ENCODE measurements around the gene FAM222A.

The FAM222A gene

GRCh38 chr12:109731806-109732205 lies 18.2 kb downstream of the FAM222A start:
- Histone ChIP-seq H3F3A (ENCODE audit: insufficient read depth, low read length) (no peaks in the 10 kb centered on the region), H3K79me2 (ENCODE audit: low read length) (no peaks in the 10 kb centered on the region), H3K27me3 (replicated peaks; ENCODE audit: insufficient read depth, low read length) (no peaks in the 10 kb centered on the region), H3K9me2 (replicated peaks; ENCODE audit: insufficient read depth, low read length) (no peaks in the 10 kb centered on the region), H3K9ac (ENCODE audit: low read length) (no peak overlapping the region), H3K4me1 (ENCODE audit: low read length) (no peaks in the 10 kb centered on the region), H3K9me3 (replicated peaks; ENCODE audit: insufficient read depth, low read length) (no peaks in the 10 kb centered on the region), H3K36me3 (replicated peaks; ENCODE audit: insufficient read depth, low read length) (no peaks in the 10 kb centered on the region), H2AFZ (ENCODE audit: low read length) (no peak overlapping the region), H3K4me2 (ENCODE audit: low read depth, low read length) (no peak overlapping the region), H4K20me1 (ENCODE audit: insufficient read depth, low read length) (no peaks in the 10 kb centered on the region), H3K4me3 (ENCODE audit: low read length) (no peak overlapping the region), H3K27ac (ENCODE audit: low read length) (no peak overlapping the region)
- no peak for DNase-seq
- TF ChIP-seq EZH2phosphoT487 (IDR thresholded peaks at IDR 0.05; ENCODE audit: low read length) (no peak), CTCF (IDR thresholded peaks at IDR 0.05; ENCODE audit: low read length) (no peak), EZH2 (optimal IDR thresholded peaks at IDR 0.05; ENCODE audit: low read depth, low read length) (no peak)

- Histone ChIP-seq H3K4me3 (ENCODE audit: low read length) (no peak overlapping the region), H3K27ac (ENCODE audit: low read length) (no peak overlapping the region), H3K4me2 (ENCODE audit: low read depth, low read length) (no peak overlapping the region), H3K9me3 (replicated peaks; ENCODE audit: insufficient read depth, low read length) (no peaks in the 10 kb centered on the region), H3K4me1 (ENCODE audit: low read length) (no peaks in the 10 kb centered on the region), H3K9me2 (replicated peaks; ENCODE audit: insufficient read depth, low read length) (no peaks in the 10 kb centered on the region), H3K79me2 (ENCODE audit: low read length) (no peaks in the 10 kb centered on the region), H3K9ac (ENCODE audit: low read length) (no peak overlapping the region), H4K20me1 (ENCODE audit: insufficient read depth, low read length) (no peaks in the 10 kb centered on the region), H3K36me3 (replicated peaks; ENCODE audit: insufficient read depth, low read length) (no peaks in the 10 kb centered on the region), H3F3A (ENCODE audit: insufficient read depth, low read length) (no peaks in the 10 kb centered on the region), H3K27me3 (replicated peaks; ENCODE audit: insufficient read depth, low read length) (no peaks in the 10 kb centered on the region), H2AFZ (ENCODE audit: low read length) (no peak overlapping the region)
- no peak for TF ChIP-seq EZH2phosphoT487 (IDR thresholded peaks at IDR 0.05; ENCODE audit: low read length)
- no peak for TF ChIP-seq EZH2 (optimal IDR thresholded peaks at IDR 0.05; ENCODE audit: low read depth, low read length)
- TF ChIP-seq CTCF (IDR thresholded peaks at IDR 0.05; ENCODE audit: low read length) = no peak
- DNase-seq = no peak
Measured at GRCh38 chr12:109732321-109733305, 19.0 kb downstream of the FAM222A start.

- no peak for DNase-seq
Measured at GRCh38 chr12:109734219-109735000, 20.8 kb downstream of the FAM222A start.

More at GRCh38 chr12:109734219-109735000, 20.8 kb downstream of the FAM222A start:
- no peaks in the 10 kb centered on the region for H3F3A ChIP-seq (ENCODE audit: insufficient read depth, low read length)
- H3K4me3 ChIP-seq (ENCODE audit: low read length) = no peak overlapping the region
- no peak overlapping the region for H3K27ac ChIP-seq (ENCODE audit: low read length)
- no peaks in the 10 kb centered on the region for H3K9me3 ChIP-seq (replicated peaks; ENCODE audit: insufficient read depth, low read length)
- no peak overlapping the region for H3K9ac ChIP-seq (ENCODE audit: low read length)
- H4K20me1 ChIP-seq (ENCODE audit: insufficient read depth, low read length) = no peaks in the 10 kb centered on the region
- no peaks in the 10 kb centered on the region for H3K4me1 ChIP-seq (ENCODE audit: low read length)
- H2AFZ ChIP-seq (ENCODE audit: low read length) = no peak overlapping the region
- no peaks in the 10 kb centered on the region for H3K36me3 ChIP-seq (replicated peaks; ENCODE audit: insufficient read depth, low read length)
- no peak overlapping the region for H3K4me2 ChIP-seq (ENCODE audit: low read depth, low read length)
- no peaks in the 10 kb centered on the region for H3K79me2 ChIP-seq (ENCODE audit: low read length)
- H3K9me2 ChIP-seq (replicated peaks; ENCODE audit: insufficient read depth, low read length) = no peaks in the 10 kb centered on the region
- TF ChIP-seq EZH2 (optimal IDR thresholded peaks at IDR 0.05; ENCODE audit: low read depth, low read length) (no peak), EZH2phosphoT487 (IDR thresholded peaks at IDR 0.05; ENCODE audit: low read length) (no peak), CTCF (IDR thresholded peaks at IDR 0.05; ENCODE audit: low read length) (no peak)
- no peaks in the 10 kb centered on the region for H3K27me3 ChIP-seq (replicated peaks; ENCODE audit: insufficient read depth, low read length)

Measured in MM.1S (cell line).